H1 (cell line): ENCODE data around the gene KCNH6. TPM values are rescaled to one million over a fixed set of nuclear protein-coding genes. Genes with fewer than 3 reads are reported as not detected.

ENCODE experiments used
- CTCF ChIA-PET: fragments of 300-600 bp; sonication (Branson Sonifier 250); formaldehyde crosslinking; loops from one replicate; lab custom pipeline; 2021; ENCODE audit not compliant: partially characterized antibody; lab: Charles Lee
- POLR2A ChIA-PET: fragments of 300-600 bp; sonication (Branson Sonifier 250); formaldehyde crosslinking; loops from one replicate; lab custom pipeline; 2021; ENCODE audit warnings: inconsistent platforms; ENCODE audit not compliant: partially characterized antibody; lab: Charles Lee
- DNase-seq, 2 experiments: peaks; one replicate each; pipeline versions ENCODE4 v3.0.0 to v3.0.0-alpha.2; 2010 to 2022; ENCODE audit warnings: low spot score in 2 of 2, low read depth in 1 of 2, mixed read lengths in 1 of 2
- FAIRE-seq: peaks from 2 replicates; lab custom pipeline; 2011; peaks lifted over from hg19 to GRCh38; lab: Jason Lieb, UNC
- H2AFZ ChIP-seq: 2 replicates; pipeline ENCODE4 v1.8.1; 2012; ENCODE audit warnings: low read length, inconsistent platforms
- H2AK5ac ChIP-seq: 2 replicates; pipeline ENCODE4 v1.6.1; 2013; ENCODE audit warnings: low read depth, low read length
- H2BK120ac ChIP-seq: replicated peaks from 2 replicates; pipeline ENCODE3; 2013; ENCODE audit warnings: low read depth, low read length, inconsistent platforms
- H2BK12ac ChIP-seq: 2 replicates; pipeline ENCODE4 v1.6.1; 2013; ENCODE audit warnings: low read depth, low read length
- H2BK15ac ChIP-seq: 2 replicates; pipeline ENCODE4 v1.6.1; 2013; ENCODE audit warnings: low read length
- H2BK20ac ChIP-seq: 2 replicates; pipeline ENCODE4 v1.6.1; 2013; ENCODE audit warnings: low read length
- H2BK5ac ChIP-seq: 2 replicates; pipeline ENCODE4 v1.6.1; 2013; ENCODE audit warnings: low read depth, low read length
- H3K14ac ChIP-seq: 2 replicates; pipeline ENCODE4 v1.6.1; 2013; ENCODE audit warnings: inconsistent platforms; ENCODE audit not compliant: insufficient read length
- H3K18ac ChIP-seq: 2 replicates; pipeline ENCODE4 v1.6.1; 2013; ENCODE audit warnings: low read length; ENCODE audit errors: extremely low read depth
- H3K23ac ChIP-seq: 2 replicates; pipeline ENCODE4 v1.6.1; 2013; ENCODE audit warnings: inconsistent platforms; ENCODE audit not compliant: insufficient read length
- H3K23me2 ChIP-seq: 2 replicates; pipeline ENCODE4 v1.6.1; 2013; ENCODE audit warnings: low read depth, low read length
- H3K27ac ChIP-seq: 2 replicates; pipeline ENCODE4 v1.6.1; 2011; ENCODE audit warnings: low read depth, low read length, inconsistent platforms
- H3K27me3 ChIP-seq, 4 experiments: replicated peaks in 1 of 4; 1 replicate in 1 of 4; 2 replicates in 3 of 4; pipeline versions ENCODE4 v1.6.1 to v1.8.1; 2011 to 2013; ENCODE audit warnings: low read length in 3 of 4, mild to moderate bottlenecking in 3 of 4, inconsistent platforms in 2 of 4, mixed read lengths in 2 of 4, moderate library complexity in 1 of 4; ENCODE audit not compliant: control insufficient read depth in 3 of 4, insufficient read depth in 3 of 4; ENCODE audit errors: extremely low read depth in 1 of 4
- H3K36me3 ChIP-seq, 4 experiments: 2 replicates each; pipeline versions ENCODE4 v1.6.1 to v1.8.1; 2011 to 2013; ENCODE audit warnings: mild to moderate bottlenecking in 4 of 4, low read length in 3 of 4, moderate library complexity in 2 of 4, control low read depth in 1 of 4, inconsistent platforms in 1 of 4; ENCODE audit not compliant: insufficient read depth in 4 of 4, control insufficient read depth in 2 of 4
- H3K4ac ChIP-seq: replicated peaks from 2 replicates; pipeline ENCODE3; 2013; ENCODE audit warnings: low read length, low read depth, mixed read lengths, inconsistent platforms; ENCODE audit not compliant: insufficient read length
- H3K4me1 ChIP-seq, 4 experiments: replicated peaks in 1 of 4; 1 replicate in 1 of 4; 2 replicates in 3 of 4; pipeline versions ENCODE4 v1.6.1 to v1.8.1; 2011 to 2013; ENCODE audit warnings: low read length in 3 of 4, inconsistent platforms in 2 of 4, mixed read lengths in 1 of 4; ENCODE audit not compliant: insufficient read depth in 4 of 4, control insufficient read depth in 3 of 4
- H3K4me2 ChIP-seq, 2 experiments: 2 replicates each; pipeline versions ENCODE4 v1.6.1 to v1.8.1; 2011 to 2013; ENCODE audit warnings: low read depth in 2 of 2, low read length in 2 of 2, control low read depth in 1 of 2, inconsistent platforms in 1 of 2, mild to moderate bottlenecking in 1 of 2; ENCODE audit not compliant: insufficient read depth in 1 of 2
- H3K4me3 ChIP-seq, 4 experiments: fragments of 200-600, 300-600 bp in 1 of 4; sonication (generic), shearing (Covaris generic), sonication (Bioruptor Twin) in 1 of 4; 2 replicates each; pipeline versions ENCODE4 v1.5.1 to v1.8.1; 2011 to 2016; ENCODE audit warnings: low read length in 4 of 4, low read depth in 3 of 4, control low read depth in 2 of 4, inconsistent platforms in 2 of 4, mild to moderate bottlenecking in 2 of 4, mixed read lengths in 1 of 4, moderate library complexity in 1 of 4; ENCODE audit not compliant: insufficient read depth in 2 of 4; ENCODE audit errors: extremely low read depth in 1 of 4
- H3K56ac ChIP-seq: replicated peaks from 2 replicates; pipeline ENCODE3; 2013; ENCODE audit warnings: low read depth, mild to moderate bottlenecking, mixed read lengths, low read length, inconsistent platforms; ENCODE audit not compliant: insufficient read length
- H3K79me1 ChIP-seq: 2 replicates; pipeline ENCODE4 v1.6.1; 2013; ENCODE audit warnings: low read depth, low read length, control low read depth
- H3K79me2 ChIP-seq, 2 experiments: 2 replicates each; pipeline versions ENCODE4 v1.6.1 to v1.8.1; 2012 to 2013; ENCODE audit warnings: low read length in 2 of 2, mild to moderate bottlenecking in 2 of 2, inconsistent platforms in 1 of 2; ENCODE audit not compliant: insufficient read depth in 2 of 2, control insufficient read depth in 1 of 2
- H3K9ac ChIP-seq, 4 experiments: replicated peaks in 1 of 4; 1 replicate in 1 of 4; 2 replicates in 3 of 4; pipeline versions ENCODE4 v1.6.1 to v1.8.1; 2011 to 2013; ENCODE audit warnings: low read depth in 3 of 4, low read length in 3 of 4, control low read depth in 2 of 4, mild to moderate bottlenecking in 2 of 4, moderate library complexity in 2 of 4, inconsistent platforms in 1 of 4; ENCODE audit errors: extremely low read depth in 1 of 4
- H3K9me3 ChIP-seq, 2 experiments: 2 replicates each; pipeline versions ENCODE4 v1.6.1 to v1.8.1; 2012 to 2013; ENCODE audit warnings: mild to moderate bottlenecking in 2 of 2, moderate library complexity in 2 of 2, control low read depth in 1 of 2, inconsistent platforms in 1 of 2, low read depth in 1 of 2, low read length in 1 of 2, mixed read lengths in 1 of 2; ENCODE audit not compliant: insufficient read depth in 2 of 2
- H4K20me1 ChIP-seq, 2 experiments: replicated peaks in 1 of 2; 2 replicates each; pipeline versions ENCODE3 to v1.8.1; 2011 to 2013; ENCODE audit warnings: inconsistent platforms in 2 of 2, low read length in 2 of 2, mild to moderate bottlenecking in 1 of 2; ENCODE audit not compliant: insufficient read depth in 2 of 2, control insufficient read depth in 1 of 2
- H4K5ac ChIP-seq: 2 replicates; pipeline ENCODE4 v1.6.1; 2013; ENCODE audit warnings: low read length, low read depth, mixed read lengths, inconsistent platforms; ENCODE audit not compliant: insufficient read length
- H4K8ac ChIP-seq: 2 replicates; pipeline ENCODE4 v1.8.0; 2013; ENCODE audit warnings: mild to moderate bottlenecking, moderate library complexity, low read length, inconsistent platforms; ENCODE audit not compliant: insufficient read depth; ENCODE audit errors: extremely low read depth
- H4K91ac ChIP-seq: replicated peaks from 2 replicates; pipeline ENCODE3; 2013; ENCODE audit warnings: low read length, mixed read lengths, inconsistent platforms; ENCODE audit not compliant: insufficient read length
- ASH2L ChIP-seq: fragments of 200-600, 300-600 bp; sonication (generic); IDR thresholded peaks from one replicate; pipeline ENCODE4 v1.7.1; 2017; ENCODE audit warnings: low read length
- CHD1 ChIP-seq: IDR thresholded peaks from 2 replicates; pipeline ENCODE4 v1.6.1; 2012; ENCODE audit warnings: low read depth, low read length, improper control_type of control experiment
- GABPA ChIP-seq: IDR thresholded peaks from 2 replicates; pipeline ENCODE4 v1.6.1; 2011; ENCODE audit warnings: mild to moderate bottlenecking, low read length, moderate library complexity, borderline replicate concordance; ENCODE audit not compliant: insufficient read depth
- KDM5A ChIP-seq: fragments of 200-600 bp; IDR thresholded peaks from 2 replicates; pipeline ENCODE4 v1.7.1; 2012; ENCODE audit warnings: mild to moderate bottlenecking, low read length, inconsistent platforms, mixed read lengths
- PHF8 ChIP-seq: fragments of 200-600 bp; sonication (generic); conservative IDR thresholded peaks from 2 replicates; pipeline ENCODE4 v1.7.1; 2012; ENCODE audit warnings: low read depth, mild to moderate bottlenecking, inconsistent platforms, low read length, moderate library complexity
- SAP30 ChIP-seq: fragments of 300-600 bp; sonication (generic); IDR thresholded peaks from 2 replicates; pipeline ENCODE4 v1.7.1; 2012; ENCODE audit warnings: low read length, moderate library complexity, mild to moderate bottlenecking, inconsistent platforms; ENCODE audit not compliant: insufficient read depth, insufficient replicate concordance
- SIRT6 ChIP-seq: IDR thresholded peaks from one replicate; pipeline ENCODE4 v1.7.1; 2012; ENCODE audit warnings: low read length, inconsistent platforms
- SP1 ChIP-seq: IDR thresholded peaks from 2 replicates; pipeline ENCODE4 v1.6.1; 2011; ENCODE audit warnings: low read depth, low read length
- WGBS, 2 experiments: shearing (Covaris generic) in 1 of 2; methylation state at CpG; one replicate each; pipeline versions ENCODE4 v1.1.6 to v1.1.7; 2013 to 2015; ENCODE audit warnings: low lambda C conversion rate in 2 of 2, mixed read lengths in 2 of 2, inconsistent platforms in 1 of 2, low coverage in 1 of 2, missing lambda C conversion rate in 1 of 2; ENCODE audit not compliant: insufficient replicate concordance in 2 of 2, insufficient coverage in 1 of 2, insufficient read length in 1 of 2; ENCODE audit errors: extremely low coverage in 1 of 2, missing lambda C conversion rate in 1 of 2; 5-methylcytosine and 5-hydroxymethylcytosine counted together
- polyA plus RNA-seq, 7 experiments: library from polyadenylated mRNA; depleted of rRNA in 3 of 7; stranded (reverse) in 5 of 7; unstranded in 2 of 7; fragments of >200 nt in 5 of 7; fragments of 200-250 nt in 2 of 7; gene quantifications; 1 replicate in 5 of 7; 2 replicates in 1 of 7; 4 replicates in 1 of 7; pipeline versions ENCODE4 v1.2.1 to v1.2.3, GENCODE V29; 2011 to 2013; ENCODE audit warnings: missing spikeins in 2 of 7, mixed read lengths in 2 of 7
- total RNA-seq: library from RNA; stranded (reverse); fragmentation: NEBNext Ultra II Directional; extraction: Animal tissue kit (Norgen Biotek cat#: 25700); gene quantifications from 2 replicates; pipeline ENCODE4 v1.2.1, GENCODE V29; 2021
- TF ChIP-seq, protein P1 (sequence below): IDR thresholded peaks from 2 replicates; pipeline ENCODE4 v1.6.1; 2012; ENCODE audit warnings: low read length, inconsistent platforms

Gene KCNH6
- total and polyA plus RNA-seq, 2 of the 8 experiments (the other 6 are each of a cell fraction or from before 2014, with no cell fraction given): 1.8 to 3.6 TPM

DNA sequence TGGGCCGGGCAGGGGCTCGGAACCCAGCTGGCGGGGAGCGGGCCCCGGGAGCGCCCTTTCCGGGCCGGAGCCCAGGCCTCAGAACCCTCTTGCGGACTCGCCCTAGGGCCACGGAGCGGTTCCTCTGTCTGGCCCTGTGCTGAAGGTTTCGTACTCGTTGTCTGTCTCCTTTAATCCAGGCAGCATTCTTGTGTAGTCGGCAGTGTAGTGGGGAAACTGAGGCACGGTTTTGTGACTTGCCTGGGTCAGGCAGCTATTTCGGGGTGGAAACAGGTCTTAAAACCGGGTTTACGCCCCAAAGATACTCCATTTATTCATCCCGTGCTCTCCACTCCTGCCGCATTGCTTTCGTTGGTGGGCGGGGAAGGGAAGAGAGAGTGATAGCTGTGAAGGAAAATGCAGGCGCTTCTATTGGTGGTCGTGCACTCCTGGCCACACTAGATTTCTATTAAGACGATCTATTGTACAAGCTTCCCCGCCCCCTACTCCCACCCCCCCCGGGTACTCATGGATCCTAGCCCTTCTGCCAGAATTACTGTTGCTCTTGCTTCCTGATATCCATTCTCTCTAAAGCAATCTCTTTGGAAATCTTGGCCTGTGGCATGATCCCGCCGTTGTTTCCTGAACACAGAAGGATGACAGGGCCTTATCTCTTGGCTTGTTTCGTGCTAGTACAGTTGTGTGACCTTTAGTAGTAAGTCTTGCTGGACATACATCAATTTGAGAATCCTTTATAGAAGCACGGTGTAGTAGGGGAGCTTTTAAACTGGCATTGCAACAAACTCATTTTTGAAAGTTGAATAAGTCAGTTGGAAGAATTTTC, 27.9 kb downstream of the KCNH6 start:
- FAIRE-seq (no peak), DNase-seq (peak in 1 of 2 experiments; percentile 51)
- Histone ChIP-seq H3K4me3 (peak overlapping the region; percentile 88 to 95 (median 90)), H3K27ac (peak overlapping the region; percentile 68; the same call in 1 of the 2 replicates), H3K36me3 (peaks cover 0 to 5% (median 0%) of the 10 kb centered on the region in 4 experiments; a peak in 1 of 8 replicates), H3K18ac (peak overlapping the region; percentile 98), H3K27me3 (no peaks in the 10 kb centered on the region), H3K23ac (peak overlapping the region; percentile 57), H3K23me2 (peaks cover 11% of the 10 kb centered on the region; the same call in 1 of the 2 replicates), H4K91ac (peak overlapping the region; percentile 94), H3K4ac (no peak overlapping the region), H2AK5ac (peak overlapping the region; percentile 93; the same call in 1 of the 2 replicates), H2BK12ac (no peak overlapping the region), H4K8ac (peak overlapping the region; percentile 90), H3K14ac (peak overlapping the region; percentile 48), H3K4me1 (peaks cover 0 to 4% (median 3%) of the 10 kb centered on the region in 4 experiments; a peak in 5 of 7 replicates), H3K9ac (peak overlapping the region; percentile 61 to 85 (median 72)), H2BK20ac (no peak overlapping the region), H2BK15ac (no peak overlapping the region), H2BK120ac (no peak overlapping the region), H3K56ac (peak overlapping the region; percentile 95), H3K79me2 (peaks cover 22 to 51% of the 10 kb centered on the region in 2 experiments), H3K9me3 (no peaks in the 10 kb centered on the region), H3K79me1 (peaks cover 8% of the 10 kb centered on the region), H2AFZ (peak overlapping the region; percentile 51; the same call in 1 of the 2 replicates), H3K4me2 (peak overlapping the region; percentile 74 to 75), H2BK5ac (peak overlapping the region; percentile 94), H4K5ac (peak overlapping the region; percentile 91), H4K20me1 (peaks cover 7 to 19% of the 10 kb centered on the region in 2 experiments)
- 5% methylated on average over 28 of the region's 32 CpGs; no CpG with 5 or more reads in 1 of the 2 experiments for WGBS, 2 experiments
- CTCF ChIA-PET: interaction anchor here (0.6 to 2.6 kb wide), 15 partner anchors 10 to 128 kb away, joined by 3 to 10 read pairs (median 5); no protein-coding TSS in a partner anchor
- POLR2A ChIA-PET: interaction anchor here (0.6 to 2.1 kb wide), 11 partner anchors 14 to 277 kb away, joined by 3 to 5 read pairs (median 4); partner anchors contain the start of genes MAP3K3 and TACO1
- no peak for TF ChIP-seq ASH2L
- no peak for TF ChIP-seq KDM5A
- TF ChIP-seq PHF8: peak; percentile 17; the same call in 1 of the 2 replicates
- TF ChIP-seq GABPA: no peak; the same call in 1 of the 2 replicates
- TF ChIP-seq, protein P1, sequence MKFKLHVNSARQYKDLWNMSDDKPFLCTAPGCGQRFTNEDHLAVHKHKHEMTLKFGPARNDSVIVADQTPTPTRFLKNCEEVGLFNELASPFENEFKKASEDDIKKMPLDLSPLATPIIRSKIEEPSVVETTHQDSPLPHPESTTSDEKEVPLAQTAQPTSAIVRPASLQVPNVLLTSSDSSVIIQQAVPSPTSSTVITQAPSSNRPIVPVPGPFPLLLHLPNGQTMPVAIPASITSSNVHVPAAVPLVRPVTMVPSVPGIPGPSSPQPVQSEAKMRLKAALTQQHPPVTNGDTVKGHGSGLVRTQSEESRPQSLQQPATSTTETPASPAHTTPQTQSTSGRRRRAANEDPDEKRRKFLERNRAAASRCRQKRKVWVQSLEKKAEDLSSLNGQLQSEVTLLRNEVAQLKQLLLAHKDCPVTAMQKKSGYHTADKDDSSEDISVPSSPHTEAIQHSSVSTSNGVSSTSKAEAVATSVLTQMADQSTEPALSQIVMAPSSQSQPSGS: no peak
- no peak for TF ChIP-seq SP1
- TF ChIP-seq SAP30: no peak
- TF ChIP-seq CHD1: no peak
- TF ChIP-seq SIRT6: no peak
